HepG2 (cell line): ENCODE measurements around the gene CD9. TPM values are rescaled to one million over a fixed set of nuclear protein-coding genes. Genes with fewer than 3 reads are reported as not detected.
"Not testable (repeated sequence)": the region's sequence is repeated elsewhere in the genome, so short reads cannot be mapped to it uniquely, and the experiment has no call there.

ENCODE experiments used
- ATAC-seq: fragments of 200-7000 bp; cut with Tn5 transposase; 3 replicates; pipeline ENCODE4 v1.9.1; 2020; ENCODE audit warnings: mild to moderate bottlenecking, moderate library complexity
- BruUV-seq: library from RNA; stranded (reverse); fragments of 400-500 nt; replicated peaks from 2 replicates; lab custom pipeline; 2021; lab: Mats Ljungman, UMichigan
- CTCF ChIA-PET: fragments of 300-600 bp; formaldehyde crosslinking; extraction: SDS; loops from one replicate; lab custom pipeline; 2021; ENCODE audit warnings: low total read pairs, inconsistent platforms, low intra/inter-chr PET ratio; lab: Yijun Ruan, JAX
- POLR2A ChIA-PET: fragments of 350-600 bp; sonication (Branson Sonifier 250); formaldehyde crosslinking; loops from one replicate; lab custom pipeline; 2020; ENCODE audit warnings: antibody characterized with exemption, inconsistent platforms; lab: Yijun Ruan, JAX
- DNase-seq: peaks from one replicate; pipeline ENCODE4 v3.0.0-alpha.2; 2015; ENCODE audit warnings: low spot score
- FAIRE-seq: peaks from 3 replicates; lab custom pipeline; 2011; peaks lifted over from hg19 to GRCh38; lab: Jason Lieb, UNC
- H2AFZ ChIP-seq: one replicate; pipeline ENCODE4 v1.6.1; 2011; ENCODE audit warnings: low read length, inconsistent platforms
- H3K27ac ChIP-seq: fragments of 300-600 bp; 3 replicates; pipeline ENCODE4 v1.8.0; 2011; ENCODE audit warnings: mixed run types, mild to moderate bottlenecking, mixed read lengths, low read length, inconsistent platforms; ENCODE audit not compliant: insufficient read depth; ENCODE audit errors: extremely low read length
- H3K27me3 ChIP-seq, 2 experiments: fragments of 200-600 bp in 1 of 2; 2 replicates in 1 of 2; 3 replicates in 1 of 2; pipeline versions ENCODE4 v1.6.0 to v1.8.0; 2011; ENCODE audit warnings: low read length in 2 of 2, mild to moderate bottlenecking in 2 of 2, moderate library complexity in 2 of 2, inconsistent platforms in 1 of 2; ENCODE audit not compliant: insufficient read depth in 2 of 2, control insufficient read depth in 1 of 2
- H3K36me3 ChIP-seq, 2 experiments: fragments of 200-600 bp in 1 of 2; replicated peaks in 1 of 2; 2 replicates in 1 of 2; 3 replicates in 1 of 2; pipeline versions ENCODE4 v1.5.1 to v1.8.0; 2011; ENCODE audit warnings: low read length in 2 of 2, inconsistent platforms in 1 of 2; ENCODE audit not compliant: insufficient read depth in 2 of 2, control insufficient read depth in 1 of 2
- H3K4me1 ChIP-seq: 2 replicates; pipeline ENCODE4 v1.5.1; 2012; ENCODE audit warnings: low read length, inconsistent platforms; ENCODE audit not compliant: insufficient read depth
- H3K4me2 ChIP-seq: 2 replicates; pipeline ENCODE4 v1.6.0; 2011; ENCODE audit warnings: low read depth, low read length, inconsistent platforms
- H3K4me3 ChIP-seq, 3 experiments: fragments of 200-600 bp in 1 of 3; sonication (generic), shearing (Covaris generic) in 1 of 3; replicated peaks in 1 of 3; 2 replicates each; pipeline ENCODE4 v1.5.1; 2011 to 2016; ENCODE audit warnings: low read length in 3 of 3, inconsistent platforms in 2 of 3, low read depth in 2 of 3, mild to moderate bottlenecking in 2 of 3, control low read depth in 1 of 3, mixed read lengths in 1 of 3; ENCODE audit not compliant: insufficient read depth in 1 of 3
- H3K79me2 ChIP-seq: one replicate; pipeline ENCODE4 v1.6.1; 2011; ENCODE audit warnings: low read length, inconsistent platforms; ENCODE audit not compliant: insufficient read depth
- H3K9ac ChIP-seq: 2 replicates; pipeline ENCODE4 v1.6.0; 2011; ENCODE audit warnings: mild to moderate bottlenecking, low read depth, low read length, inconsistent platforms; ENCODE audit not compliant: insufficient read depth
- H3K9me3 ChIP-seq: 2 replicates; pipeline ENCODE4 v1.5.1; 2012; ENCODE audit warnings: mild to moderate bottlenecking, low read length
- H4K20me1 ChIP-seq: 2 replicates; pipeline ENCODE4 v1.6.0; 2011; ENCODE audit warnings: inconsistent platforms, mild to moderate bottlenecking, low read length, moderate library complexity; ENCODE audit not compliant: insufficient read depth
- NFYB ChIP-seq: sonication (generic); formaldehyde crosslinking; IDR thresholded peaks from 2 replicates; pipeline ENCODE4 v1.4.0; 2020; ENCODE audit warnings: missing genetic modification reagents
- NFYC ChIP-seq: IDR thresholded peaks from 2 replicates; pipeline ENCODE4 v1.6.1; 2016; ENCODE audit warnings: missing genetic modification reagents, missing compliant biosample characterization
- WGBS: methylation state at CpG from one replicate; pipeline ENCODE4 v1.1.6; 2017; ENCODE audit warnings: low lambda C conversion rate; 5-methylcytosine and 5-hydroxymethylcytosine counted together
- in situ Hi-C: cut with HindIII; loops from 2 replicates; pipeline ENCODE4 v1.10.0; 2017; ENCODE audit warnings: low pct_unique_long_range_greater_than_20kb; ENCODE audit not compliant: extremely low pct_ligation_motif_present
- intact Hi-C: fragments of 100-400 bp; cut with micrococcal nuclease; formaldehyde crosslinking; loops from one replicate; pipeline ENCODE4 v1.10.0; 2022; ENCODE audit not compliant: unreplicated experiment
- polyA plus RNA-seq, 8 experiments: library from polyadenylated mRNA; depleted of rRNA in 3 of 8; stranded (reverse) in 7 of 8; unstranded in 1 of 8; fragments of >200 nt; fragmentation: Illumina TruSeq in 4 of 8; extraction: Trizol in 4 of 8; gene quantifications; 2 replicates each; pipeline versions ENCODE4 v1.2.1 to v1.2.3, GENCODE V29; 2011 to 2016; ENCODE audit warnings: low read depth in 4 of 8, missing spikeins in 1 of 8, mixed read lengths in 1 of 8; ENCODE audit not compliant: insufficient read depth in 1 of 8
- total RNA-seq, 5 experiments: library from RNA; depleted of rRNA; stranded (reverse); fragments of >200 nt; fragmentation: Illumina TruSeq; extraction: Trizol; gene quantifications; 2 replicates each; pipeline ENCODE4 v1.2.3, GENCODE V29; 2016; ENCODE audit warnings: low read depth in 1 of 5

CD9 gene
- total and polyA plus RNA-seq, 2 of the 13 experiments (the other 11 are each of a cell fraction or from before 2014, with no cell fraction given), result 5.8 to 38.3 TPM

GRCh38 chr12:6189952-6190598 lies 10.1 kb upstream of the CD9 start:
- H4K20me1 ChIP-seq, ATAC-seq, FAIRE-seq, H3K4me1 ChIP-seq, CTCF ChIA-PET, H3K4me2 ChIP-seq, in situ Hi-C loops, H2AFZ ChIP-seq, POLR2A ChIA-PET, H3K4me3 ChIP-seq, DNase-seq: not testable (repeated sequence)
- TF ChIP-seq NFYC (CRISPR knock-in tag) (0 out of 2 replicates have a peak, but pooled peaks have one; percentile 12), NFYB (CRISPR knock-in tag) (peak; percentile 49; the same call in 1 of the 2 replicates)
- TF ChIP-seq, all 625 proteins: peak for 2; not testable (repeated sequence) for 623
- H3K27me3 ChIP-seq, H3K36me3 ChIP-seq, H3K9me3 ChIP-seq, H3K9ac ChIP-seq, BruUV-seq, intact Hi-C loops, H3K27ac ChIP-seq, H3K79me2 ChIP-seq: not testable (repeated sequence)
- 75% methylated on average over 19 of the region's 20 CpGs for WGBS

DNA sequence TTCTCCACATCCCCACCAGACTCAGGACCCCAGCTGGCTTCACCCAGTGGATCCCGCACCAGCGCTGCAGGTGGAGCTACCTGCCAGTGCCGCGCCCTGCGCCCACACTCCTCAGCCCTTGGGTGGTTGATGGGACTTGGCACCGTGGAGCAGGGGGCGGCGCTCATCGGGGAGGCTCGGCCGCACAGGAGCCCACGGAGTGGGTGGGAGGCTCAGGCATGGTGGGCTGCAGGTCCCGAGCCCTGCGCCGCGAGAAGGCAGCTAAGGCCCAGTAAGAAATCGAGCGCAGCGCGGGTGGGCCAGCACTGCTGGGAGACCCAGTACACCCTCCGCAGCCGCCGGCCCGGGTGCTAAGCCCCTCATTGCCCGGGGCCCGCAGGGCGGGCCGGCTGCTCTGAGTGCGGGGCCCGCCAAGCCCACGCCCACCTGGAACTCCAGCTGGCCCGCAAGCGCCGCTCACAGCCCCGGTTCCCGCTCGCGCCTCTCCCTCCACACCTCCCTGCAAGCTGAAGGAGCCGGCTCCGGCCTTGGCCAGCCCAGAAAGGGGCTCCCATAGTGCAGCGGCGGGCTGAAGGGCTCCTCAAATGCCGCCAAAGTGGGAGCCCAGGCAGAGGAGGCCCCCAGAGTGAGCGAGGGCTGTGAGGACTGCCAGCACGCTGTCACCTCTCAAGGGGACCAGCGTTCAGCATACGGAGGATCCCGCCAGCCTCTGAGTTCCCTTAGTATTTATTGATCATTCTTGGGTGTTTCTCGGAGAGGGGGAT lies 9.3 kb upstream of the CD9 start:
- CTCF ChIA-PET, intact Hi-C loops, in situ Hi-C loops: not testable (repeated sequence)

More for the DNA sequence above, 9.3 kb upstream of the CD9 start:
- H3K27ac ChIP-seq, H3K4me3 ChIP-seq, FAIRE-seq, H2AFZ ChIP-seq, BruUV-seq, POLR2A ChIA-PET, H3K27me3 ChIP-seq, H3K79me2 ChIP-seq, ATAC-seq, H3K9ac ChIP-seq, H3K9me3 ChIP-seq, H3K4me2 ChIP-seq, H3K36me3 ChIP-seq, H4K20me1 ChIP-seq, DNase-seq: not testable (repeated sequence)
- peaks cover 13% of the 10 kb centered on the region for H3K4me1 ChIP-seq
- whole genome bisulfite sequencing, result 90% methylated on average over 35 of the region's 49 CpGs
